ENCODE data around the gene TDRD1.

Gene TDRD1

DNA sequence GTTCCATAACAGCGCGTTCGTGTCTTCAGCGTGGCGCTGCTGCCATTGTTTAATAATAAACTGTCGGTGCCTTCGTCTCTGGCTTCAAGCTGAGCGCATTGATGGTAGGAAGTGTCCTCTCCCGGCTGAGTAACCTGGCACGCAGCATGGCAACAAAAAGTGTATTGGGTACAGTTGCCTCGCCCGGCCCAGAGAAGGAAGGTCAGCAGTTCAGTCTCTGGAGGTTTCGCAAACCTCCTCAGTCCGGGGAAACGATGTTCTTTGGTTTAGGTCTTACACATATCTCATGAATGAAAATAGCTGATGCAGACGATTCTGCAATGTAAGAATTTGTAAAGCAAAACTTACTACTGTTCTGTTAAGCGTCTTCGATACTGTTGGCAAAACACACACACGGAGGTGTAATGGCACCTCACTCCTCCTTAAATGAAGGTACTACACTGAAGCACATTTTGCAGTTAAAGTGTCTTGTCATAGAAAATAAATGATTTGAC is 4.4 kb upstream of the TDRD1 start:
- DNase-seq (ENCODE audit: low spot score): peak; percentile 32

DNA sequence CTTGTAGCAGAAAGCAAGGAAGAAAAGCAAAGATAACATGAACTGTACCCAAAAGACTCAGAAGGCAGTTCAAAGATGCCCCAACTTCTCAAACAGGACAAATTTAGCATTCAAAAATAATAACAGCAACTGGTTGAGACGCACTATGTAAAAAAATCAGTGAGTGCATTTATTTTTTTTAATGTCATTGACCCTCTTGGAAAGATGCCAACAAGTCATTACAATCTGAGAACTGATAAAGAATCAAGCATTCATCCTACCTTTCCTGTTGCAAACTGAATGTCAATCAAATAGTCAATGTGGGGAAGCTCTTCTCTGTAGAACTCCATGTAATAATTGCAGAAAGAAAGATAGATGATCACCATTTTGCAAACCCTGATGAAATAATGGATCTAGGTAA is 3.5 kb upstream of the TDRD1 start:
- DNase-seq (ENCODE audit: low spot score): no peak

DNA sequence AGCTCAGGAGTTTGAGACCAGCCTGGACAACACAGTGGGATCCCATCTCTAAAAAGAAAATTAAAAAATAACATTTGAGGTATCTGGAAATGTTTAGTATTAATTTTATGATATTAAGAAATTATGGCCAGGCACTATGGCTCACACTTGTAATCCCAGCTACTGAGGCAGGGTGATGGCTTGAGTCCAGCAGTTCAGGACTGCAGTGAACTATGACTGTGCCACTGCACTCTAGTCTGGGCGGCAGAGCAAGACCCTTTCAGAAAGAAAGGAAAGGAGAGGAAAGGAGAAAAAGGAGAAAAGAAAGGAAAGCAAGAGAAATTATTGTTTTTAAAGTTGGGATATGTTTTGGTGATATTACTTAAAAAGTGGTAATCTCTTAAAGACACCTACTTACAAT is 2.6 kb upstream of the TDRD1 start:
- no peak for DNase-seq (ENCODE audit: low spot score)

DNA sequence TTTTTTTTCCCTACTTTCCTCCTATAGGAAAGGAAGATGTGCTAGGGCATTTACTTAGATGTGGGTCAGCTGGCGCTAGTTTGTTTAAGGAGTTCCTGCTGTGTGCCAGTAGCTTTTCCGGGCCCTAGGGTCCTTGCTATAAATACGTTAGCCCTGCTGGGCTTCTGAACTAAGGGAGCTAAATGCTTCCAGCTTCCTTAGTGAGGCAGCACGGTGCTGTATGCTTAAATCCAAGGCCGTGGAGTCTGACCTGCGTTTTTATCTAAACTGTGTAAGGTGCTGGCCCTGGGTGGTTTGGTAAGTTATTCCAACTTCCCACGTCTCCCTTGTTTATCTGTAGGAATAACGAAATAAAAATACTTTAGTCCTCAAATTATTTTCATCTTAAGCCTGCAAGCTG is 594 bp downstream of the TDRD1 start:
- no peak for DNase-seq (ENCODE audit: low spot score)

DNA sequence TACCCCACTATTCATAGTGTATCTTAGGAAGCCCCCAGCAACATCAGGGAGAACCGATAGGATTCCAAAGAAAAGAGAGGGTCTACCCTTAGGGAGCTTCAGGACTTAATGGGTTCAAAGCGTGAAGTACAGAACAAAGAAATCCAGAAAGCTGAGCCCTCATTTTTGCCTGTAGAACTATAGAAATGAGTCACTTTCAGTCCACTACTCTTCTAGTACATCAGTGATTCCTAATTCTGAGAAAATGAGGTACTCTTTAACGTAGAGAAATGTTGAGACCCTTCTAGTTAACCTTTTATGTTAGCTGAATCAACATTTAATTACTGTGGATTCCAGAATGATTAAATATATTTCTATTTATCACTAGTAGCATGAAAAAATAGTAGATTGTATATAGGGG is 1.8 kb downstream of the TDRD1 start:
- DNase-seq (ENCODE audit: low spot score): no peak

DNA sequence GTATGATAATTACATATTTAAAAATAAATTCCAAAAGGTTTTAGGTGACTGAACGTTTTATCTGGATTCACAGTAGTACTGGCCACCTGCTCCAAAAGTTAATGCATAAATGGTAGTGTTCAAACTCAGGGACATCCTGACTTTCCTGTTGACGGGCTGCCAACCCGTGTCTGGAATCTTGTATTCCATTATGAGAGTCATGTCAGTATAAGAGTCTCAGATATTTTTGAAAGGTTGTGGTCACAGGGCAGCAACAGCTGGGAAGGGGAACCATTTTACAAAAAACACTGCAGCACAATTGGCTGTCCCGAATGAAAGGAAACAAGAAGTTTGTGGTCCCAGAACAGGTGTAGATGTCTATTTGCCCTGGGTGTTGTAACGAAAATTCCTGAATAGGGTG is 2.8 kb downstream of the TDRD1 start:
- no peak for DNase-seq (ENCODE audit: low spot score)

DNA sequence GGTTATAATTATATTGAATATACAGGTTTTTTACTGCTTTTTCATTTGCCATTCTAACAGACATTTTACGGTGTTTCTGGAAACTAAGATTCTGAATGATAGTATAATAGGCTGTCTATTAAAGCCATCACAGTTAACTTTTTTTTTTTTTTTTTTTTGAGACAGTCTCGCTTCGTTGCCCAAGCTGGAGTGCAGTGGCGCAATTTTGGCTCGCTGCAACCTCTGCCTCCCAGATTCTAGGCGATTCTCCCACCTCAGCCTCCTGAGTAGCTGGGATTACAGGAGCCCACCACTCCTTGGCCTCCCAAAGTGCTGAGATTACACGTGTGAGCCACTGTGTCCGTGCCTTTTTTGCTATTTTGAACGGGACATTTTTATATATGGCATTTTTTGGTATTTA is 4.4 kb downstream of the TDRD1 start:
- DNase-seq (ENCODE audit: low spot score): no peak

DNA sequence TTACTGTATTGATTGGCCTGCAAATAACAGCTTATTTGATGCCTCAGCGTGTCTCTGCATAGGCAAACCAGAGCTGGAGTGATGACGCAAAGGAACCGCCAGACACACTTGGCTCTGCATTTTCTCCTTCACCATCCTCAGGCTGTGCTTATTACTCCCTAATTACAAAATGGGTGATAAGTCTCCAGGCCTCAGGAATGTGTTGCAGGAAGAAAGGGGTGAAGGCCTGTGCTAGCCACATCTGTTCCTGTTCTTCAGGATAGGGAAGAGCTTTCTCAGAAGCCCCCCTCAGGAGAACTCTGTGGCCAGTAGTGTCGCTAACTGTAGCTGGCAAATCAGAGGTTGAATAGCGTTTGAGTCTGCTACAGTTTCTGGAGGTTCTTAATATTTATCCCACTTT is 5.1 kb downstream of the TDRD1 start:
- no peak for DNase-seq (ENCODE audit: low spot score)

DNA sequence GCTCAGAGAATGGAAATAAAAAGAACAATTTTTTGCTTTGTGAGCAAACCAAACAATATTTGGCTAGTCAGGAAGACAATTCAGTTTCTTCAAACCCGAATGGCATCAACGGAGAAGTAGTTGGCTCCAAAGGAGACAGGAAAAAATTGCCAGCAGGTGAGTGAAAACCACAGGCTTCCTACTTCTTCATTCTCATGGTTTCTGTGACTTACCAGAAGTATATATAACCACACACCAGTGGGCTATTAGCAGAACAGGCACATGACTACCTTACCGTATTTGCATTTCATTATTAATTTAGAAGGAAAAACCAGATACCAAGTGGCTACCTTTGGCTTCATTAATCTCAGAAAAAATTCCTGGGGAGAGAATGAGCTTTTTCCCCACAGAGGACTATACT is 8.8 kb downstream of the TDRD1 start:
- DNase-seq (ENCODE audit: low spot score): no peak

DNA sequence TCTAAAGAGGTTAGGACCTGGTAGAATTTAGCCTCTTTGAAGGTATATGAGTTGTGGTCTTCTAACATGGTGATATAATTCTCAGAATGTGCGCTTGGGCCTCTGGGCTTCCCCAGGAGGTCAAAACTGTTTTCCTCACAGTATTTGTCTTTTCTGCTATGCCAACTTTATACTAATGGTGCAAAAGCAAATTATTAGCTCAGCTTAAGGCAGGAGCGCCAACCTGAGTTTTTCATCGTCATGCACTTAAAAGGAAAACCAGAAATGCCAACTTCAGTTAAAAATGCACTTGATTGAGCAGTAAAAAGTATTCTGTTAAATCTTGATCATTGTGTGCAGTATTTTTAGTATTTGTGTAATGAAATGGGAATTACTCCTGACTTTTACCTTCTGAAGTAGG is 9.7 kb downstream of the TDRD1 start:
- no peak for DNase-seq (ENCODE audit: low spot score)

DNA sequence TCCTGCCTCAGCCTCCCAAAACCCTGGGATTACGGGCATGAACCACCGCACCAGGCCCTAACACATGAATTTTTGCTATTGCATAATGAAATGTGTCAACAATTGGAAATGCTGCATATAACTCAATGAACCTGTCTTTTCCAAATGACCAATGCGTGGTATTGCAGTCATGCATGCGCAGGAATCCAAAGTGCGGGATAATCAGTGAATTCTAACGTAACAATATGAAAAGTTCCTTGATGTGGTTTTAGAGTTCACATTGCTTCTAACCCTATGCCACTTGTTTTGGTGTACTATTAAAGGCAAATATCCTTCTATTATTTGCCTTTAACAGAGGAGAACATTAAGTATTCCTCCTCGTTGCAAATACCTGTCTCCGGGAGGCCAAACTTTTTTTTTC is 10.5 kb downstream of the TDRD1 start:
- DNase-seq (ENCODE audit: low spot score): no peak

DNA sequence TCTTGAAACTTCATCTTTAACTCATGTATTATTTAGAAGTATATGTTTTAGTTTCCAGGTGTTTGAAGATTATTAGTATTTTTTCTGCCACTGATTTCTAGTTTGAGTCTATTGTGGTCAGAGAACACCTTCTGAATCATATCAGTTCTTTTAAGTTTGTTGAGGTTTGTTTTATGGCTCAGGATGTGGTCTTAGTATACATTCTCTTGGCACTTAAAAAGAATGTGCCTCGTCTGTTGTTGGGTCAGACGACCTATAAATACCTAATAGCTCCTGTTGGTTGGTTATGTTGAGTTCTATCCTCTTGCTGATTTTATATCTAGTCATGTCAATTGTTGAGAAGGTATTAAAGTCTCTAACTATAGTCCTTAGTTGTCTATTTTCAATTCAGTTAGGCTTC is 15.9 kb downstream of the TDRD1 start:
- DNase-seq (ENCODE audit: low spot score): no peak

DNA sequence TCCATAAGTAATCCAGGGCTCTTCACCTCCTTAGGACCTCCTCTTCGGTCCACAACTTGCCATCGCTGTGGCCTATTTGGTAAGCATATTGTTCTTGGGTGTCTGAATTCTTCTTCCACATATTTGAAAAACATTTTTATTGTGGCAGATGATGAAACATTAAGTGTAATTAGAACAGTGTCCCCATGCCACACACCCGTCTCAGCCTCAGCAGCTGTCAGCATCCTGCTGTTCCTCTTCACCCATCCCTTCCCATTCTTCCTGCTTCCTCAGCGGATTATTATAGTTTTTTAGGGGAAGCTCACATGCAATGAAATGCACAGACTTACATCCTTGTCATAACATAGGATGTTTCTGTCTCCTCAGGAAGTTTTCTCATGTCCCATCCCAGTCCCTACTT is 20.1 kb downstream of the TDRD1 start:
- DNase-seq (ENCODE audit: low spot score): no peak

DNA sequence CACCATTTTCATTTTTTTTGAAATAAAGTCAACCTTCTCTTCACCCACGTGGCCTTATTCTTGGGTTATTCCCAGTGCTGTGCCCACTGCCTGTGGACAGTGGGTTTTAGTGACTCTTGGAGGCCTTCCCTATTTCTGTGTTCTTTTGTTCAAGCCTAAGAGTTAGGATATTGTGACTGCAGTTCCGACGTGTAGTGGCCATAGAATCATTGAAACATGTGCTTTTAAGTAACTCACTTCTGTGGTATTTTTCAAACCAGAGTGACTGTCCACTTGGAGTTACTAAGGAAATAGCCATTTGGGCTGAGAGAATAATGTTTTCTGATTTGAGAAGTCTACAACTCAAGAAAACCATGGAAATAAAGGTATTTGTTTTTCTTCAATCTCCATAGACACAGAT is 23.7 kb downstream of the TDRD1 start:
- no peak for DNase-seq (ENCODE audit: low spot score)

DNA sequence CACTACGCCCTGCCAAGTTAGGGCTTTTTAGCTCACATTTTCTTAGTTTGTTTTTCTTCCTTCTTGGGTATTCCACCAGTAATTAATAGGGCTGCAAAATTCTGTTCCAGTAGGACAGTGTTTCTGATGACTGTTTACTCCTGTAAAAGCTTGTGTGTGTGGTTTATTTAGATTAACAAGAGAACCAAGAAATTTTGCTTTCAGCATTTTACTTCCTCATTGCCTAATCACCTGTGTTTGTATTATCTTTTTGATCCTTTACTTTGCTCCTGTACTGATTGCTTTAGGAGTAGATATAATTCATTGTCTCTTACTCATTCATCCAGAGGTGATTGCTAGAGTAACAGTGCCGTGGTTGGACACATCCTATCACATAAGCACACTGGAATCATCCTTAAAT is 27.7 kb downstream of the TDRD1 start:
- DNase-seq (ENCODE audit: low spot score): no peak

DNA sequence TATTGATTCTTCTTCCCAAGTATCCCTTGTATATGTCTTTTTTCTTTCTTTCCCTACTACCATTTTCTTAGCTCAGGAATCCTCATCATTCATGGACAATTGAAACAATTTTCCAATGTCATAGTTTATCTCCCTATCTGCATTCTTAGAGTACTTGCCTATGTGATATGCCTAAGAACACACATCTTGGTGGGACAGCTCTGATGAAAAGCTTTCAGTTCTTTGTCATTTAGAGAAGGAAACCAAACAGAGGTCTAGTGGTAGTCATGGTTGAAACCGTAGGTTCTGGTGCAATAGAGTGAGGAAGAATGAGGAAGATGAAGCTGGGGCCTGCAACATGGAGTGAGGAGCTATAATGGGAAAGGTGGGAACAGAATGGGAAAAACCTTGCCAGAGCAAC is 28.2 kb downstream of the TDRD1 start:
- no peak for DNase-seq (ENCODE audit: low spot score)

DNA sequence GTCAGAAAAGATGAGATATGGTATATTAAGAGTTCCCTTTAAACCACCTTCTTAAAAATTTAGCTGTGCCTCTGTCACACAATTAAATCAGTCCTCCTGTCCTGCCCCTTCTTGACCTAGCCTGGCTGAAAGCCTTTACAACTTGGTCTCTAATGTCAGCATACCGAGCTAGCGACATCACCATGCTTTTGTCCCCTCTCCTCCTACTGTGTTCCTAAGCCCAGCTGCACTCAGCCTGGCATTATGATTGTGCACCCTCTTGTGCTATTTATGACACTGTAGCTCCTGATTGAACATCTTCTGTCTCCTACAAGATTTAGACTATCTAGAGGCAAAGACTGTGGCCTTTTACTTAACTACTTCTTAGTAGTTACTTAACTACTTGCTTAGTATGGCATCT is 29.2 kb downstream of the TDRD1 start:
- DNase-seq (ENCODE audit: low spot score): no peak

DNA sequence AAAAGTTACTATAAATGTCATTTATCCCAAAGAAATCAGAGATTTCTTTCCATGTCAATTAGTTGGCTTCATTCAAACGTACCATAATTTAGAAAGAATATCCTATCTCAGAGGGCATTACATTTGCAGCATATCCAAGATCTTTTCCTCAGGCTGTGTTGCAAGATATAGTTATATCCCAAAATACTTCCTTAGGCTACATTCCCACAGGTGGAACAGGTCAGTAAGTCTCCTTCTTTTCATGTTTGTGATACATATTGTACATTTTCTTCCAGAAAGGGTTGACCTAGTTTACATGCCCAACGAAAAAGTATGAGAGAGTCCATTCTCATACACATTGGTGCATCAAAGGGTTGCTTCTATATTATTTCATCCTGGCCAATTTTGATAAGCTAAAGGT is 33.0 kb downstream of the TDRD1 start:
- DNase-seq (ENCODE audit: low spot score): no peak

DNA sequence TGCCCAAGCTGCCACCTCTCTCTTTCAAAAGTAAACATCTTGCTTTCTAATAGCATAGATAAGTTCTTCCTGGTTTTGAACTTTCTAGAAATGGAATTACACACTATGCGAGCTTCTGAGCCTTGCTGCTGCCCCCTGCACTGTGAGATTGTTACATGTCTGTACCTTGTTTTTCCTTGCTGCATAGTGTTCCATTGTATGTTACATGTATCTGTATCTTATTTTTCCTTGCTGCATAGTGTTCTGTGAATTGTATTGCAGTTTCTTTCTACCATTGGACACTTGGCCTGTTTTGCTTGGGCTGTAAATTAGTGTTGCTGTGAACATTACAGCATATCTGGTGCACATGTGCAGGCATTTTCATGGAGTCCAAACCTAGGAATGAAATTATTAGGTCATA is 35.9 kb downstream of the TDRD1 start:
- no peak for DNase-seq (ENCODE audit: low spot score)

DNA sequence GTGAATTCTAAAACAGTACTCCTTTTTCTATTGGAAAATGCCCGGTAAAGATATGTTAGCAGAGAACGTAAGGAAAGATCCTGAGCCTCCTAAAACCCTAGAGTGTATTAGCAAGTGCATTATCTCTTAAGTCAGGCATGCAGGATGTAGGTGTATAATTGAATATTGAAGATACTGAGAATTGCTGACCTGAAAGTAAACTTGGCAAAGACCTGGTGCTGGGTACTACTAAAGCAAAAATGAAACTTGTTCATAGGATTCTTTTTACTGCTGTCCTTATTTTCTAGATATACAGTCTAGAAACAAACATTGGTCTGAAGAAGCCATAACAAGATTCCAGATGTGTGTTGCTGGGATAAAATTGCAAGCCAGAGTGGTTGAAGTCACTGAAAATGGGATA is 41.1 kb downstream of the TDRD1 start:
- DNase-seq (ENCODE audit: low spot score): no peak

DNA sequence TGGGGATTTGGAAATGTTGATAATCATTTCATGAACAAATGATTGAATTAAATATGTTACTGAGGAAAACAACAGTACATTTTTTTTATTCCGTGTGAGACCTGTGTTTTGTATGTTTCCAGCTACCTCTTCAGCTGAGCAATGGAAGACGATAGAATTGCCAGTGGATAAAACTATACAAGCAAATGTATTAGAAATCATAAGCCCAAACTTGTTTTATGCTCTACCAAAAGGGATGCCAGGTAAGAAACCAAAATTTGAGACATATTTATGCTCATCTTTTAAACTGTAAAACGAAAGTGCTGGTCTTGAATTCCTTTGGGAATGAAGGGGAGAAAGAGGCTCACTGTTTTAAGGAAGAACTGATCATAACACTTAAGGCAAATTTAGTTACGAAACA is 42.1 kb downstream of the TDRD1 start:
- no peak for DNase-seq (ENCODE audit: low spot score)

DNA sequence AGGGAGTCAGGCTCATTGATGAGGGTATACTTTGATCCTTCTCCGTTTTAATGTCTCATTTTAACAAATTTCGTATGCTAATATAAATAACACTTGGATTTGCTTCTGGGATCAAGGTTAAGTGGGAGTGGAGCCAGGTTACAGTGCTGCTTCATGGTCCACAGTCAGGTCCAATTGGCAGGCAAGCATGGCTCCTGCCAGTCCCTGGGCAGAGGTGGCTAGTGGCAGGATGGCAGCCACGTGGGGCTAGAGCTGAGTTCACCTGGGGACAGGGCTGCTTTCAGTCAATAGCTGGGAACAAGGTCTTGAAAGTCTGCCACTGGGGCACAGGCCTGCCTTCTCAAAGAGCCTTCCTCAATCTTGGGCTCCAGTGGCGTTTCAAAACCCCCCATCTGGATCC is 43.9 kb downstream of the TDRD1 start:
- no peak for DNase-seq (ENCODE audit: low spot score)

DNA sequence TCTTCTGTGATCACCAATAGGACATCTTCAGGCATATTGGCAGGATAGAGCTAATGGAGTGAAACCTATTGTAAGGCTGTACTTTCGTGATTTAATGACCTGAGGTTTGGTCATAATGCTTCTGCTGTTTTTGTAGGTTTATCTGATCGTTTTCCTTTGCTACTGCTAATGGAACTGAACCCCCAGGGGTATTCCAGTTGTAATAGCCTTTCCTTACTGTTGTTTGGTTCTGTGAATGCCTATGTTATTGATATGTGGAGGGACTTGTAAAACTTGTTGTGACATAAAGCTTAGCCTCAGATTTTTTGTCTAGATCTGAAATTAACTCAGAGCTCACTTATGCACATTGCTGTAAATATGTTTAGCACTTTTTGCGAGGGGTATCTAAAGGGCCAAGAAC is 49.0 kb downstream of the TDRD1 start:
- DNase-seq (ENCODE audit: low spot score): no peak

DNA sequence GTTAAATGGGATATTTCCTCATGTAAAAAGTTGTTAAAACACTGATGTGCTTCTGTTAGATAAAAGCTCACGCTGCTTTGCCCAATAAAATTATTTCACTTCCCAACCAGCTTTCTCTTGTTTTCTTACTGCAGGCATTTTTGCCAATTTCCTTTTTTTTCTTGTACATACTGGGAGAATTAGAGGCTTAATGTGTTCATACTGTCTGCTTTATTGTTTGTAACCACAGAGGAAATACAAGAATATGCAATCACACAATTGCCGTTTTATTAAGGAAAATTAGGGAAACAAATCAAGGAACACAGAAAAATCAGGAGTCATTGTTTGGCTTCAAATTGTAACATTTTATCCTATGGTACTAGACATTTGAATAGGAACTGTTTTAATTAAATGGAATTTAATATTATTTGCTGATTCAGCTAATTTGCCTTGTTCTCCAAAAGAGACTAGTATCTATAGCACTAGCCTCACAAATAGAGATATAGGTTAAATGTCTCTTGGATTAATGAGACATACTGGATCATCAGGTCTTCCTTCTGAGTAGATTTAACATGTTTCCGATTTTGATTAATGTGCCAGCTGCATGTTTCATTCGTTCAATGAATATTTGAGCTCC is 53.5 kb downstream of the TDRD1 start:
- DNase-seq (ENCODE audit: low spot score): no peak

DNA sequence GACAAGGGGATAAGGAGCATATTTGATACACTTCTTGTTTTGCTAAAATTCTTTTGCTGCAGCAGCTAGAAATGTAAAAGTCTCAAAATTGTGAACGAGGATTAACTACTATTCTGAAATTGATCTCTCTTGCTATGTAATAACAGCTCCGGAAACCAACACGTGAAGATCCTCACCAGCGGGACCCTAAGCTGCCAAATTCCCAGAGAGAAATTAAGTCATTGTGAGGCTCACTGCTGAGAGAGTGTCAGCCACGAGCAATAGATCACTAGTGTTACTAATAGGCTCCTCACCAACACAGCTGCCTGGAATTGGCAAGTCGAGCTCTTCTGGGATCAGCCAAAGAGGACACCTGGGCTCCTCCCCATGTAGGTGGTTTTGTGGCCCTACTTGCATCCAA is 54.3 kb downstream of the TDRD1 start:
- DNase-seq (ENCODE audit: low spot score): no peak

All from AG20443 (cell line).